Measurements from ENCODE around the gene DPF3.
A peak's percentile ranks its signal among the peaks of the same experiment; 100 is the strongest.

DPF3 gene

DNA sequence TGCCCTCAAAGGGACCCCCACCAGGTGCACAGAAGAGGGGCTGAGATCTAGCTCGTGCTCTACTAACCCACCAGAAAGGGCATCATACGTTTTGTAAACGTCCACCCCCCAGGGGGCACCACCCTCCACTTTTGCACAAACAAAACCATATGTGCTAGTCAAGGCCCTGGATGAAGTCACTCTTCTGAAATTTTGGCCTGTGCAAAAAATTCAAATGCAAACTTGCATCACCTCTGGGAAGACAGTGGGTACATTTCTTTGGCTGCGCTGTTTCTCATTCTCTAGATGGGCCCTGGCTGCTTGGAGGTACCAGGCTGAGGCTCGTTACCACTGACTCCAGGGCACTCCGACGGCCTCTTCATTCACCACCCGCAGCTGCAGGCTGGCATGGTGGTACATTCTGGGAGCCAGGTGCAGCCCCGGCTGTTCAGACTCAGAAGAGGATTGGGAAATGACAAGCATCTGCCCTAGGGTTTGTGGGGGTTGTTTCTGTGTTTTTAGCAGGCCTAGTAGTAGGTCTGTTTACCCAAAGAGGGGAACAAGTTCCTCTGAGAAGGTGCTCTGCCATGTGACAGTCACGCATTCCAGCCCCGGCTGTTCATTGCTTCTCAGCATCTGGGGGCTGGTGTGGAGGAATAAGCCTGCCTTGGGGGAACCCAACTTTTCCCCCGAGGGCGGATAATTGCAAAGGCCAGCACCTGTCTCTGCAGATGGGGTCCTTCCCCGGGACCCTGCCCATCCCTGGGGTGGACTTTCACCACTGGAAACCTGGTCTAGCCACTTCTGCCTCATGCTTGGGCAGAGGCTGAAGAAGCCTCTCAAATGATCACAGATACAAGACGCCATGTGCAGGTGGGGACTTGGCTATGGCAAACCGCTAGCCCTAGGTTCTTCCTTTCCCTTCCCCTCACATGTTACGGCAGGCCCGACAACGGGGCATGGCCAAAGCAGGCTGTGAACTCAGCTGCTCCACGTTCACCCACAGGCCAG is 147.6 kb downstream of the DPF3 start:
- TF ChIP-seq, protein P1, sequence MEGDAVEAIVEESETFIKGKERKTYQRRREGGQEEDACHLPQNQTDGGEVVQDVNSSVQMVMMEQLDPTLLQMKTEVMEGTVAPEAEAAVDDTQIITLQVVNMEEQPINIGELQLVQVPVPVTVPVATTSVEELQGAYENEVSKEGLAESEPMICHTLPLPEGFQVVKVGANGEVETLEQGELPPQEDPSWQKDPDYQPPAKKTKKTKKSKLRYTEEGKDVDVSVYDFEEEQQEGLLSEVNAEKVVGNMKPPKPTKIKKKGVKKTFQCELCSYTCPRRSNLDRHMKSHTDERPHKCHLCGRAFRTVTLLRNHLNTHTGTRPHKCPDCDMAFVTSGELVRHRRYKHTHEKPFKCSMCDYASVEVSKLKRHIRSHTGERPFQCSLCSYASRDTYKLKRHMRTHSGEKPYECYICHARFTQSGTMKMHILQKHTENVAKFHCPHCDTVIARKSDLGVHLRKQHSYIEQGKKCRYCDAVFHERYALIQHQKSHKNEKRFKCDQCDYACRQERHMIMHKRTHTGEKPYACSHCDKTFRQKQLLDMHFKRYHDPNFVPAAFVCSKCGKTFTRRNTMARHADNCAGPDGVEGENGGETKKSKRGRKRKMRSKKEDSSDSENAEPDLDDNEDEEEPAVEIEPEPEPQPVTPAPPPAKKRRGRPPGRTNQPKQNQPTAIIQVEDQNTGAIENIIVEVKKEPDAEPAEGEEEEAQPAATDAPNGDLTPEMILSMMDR (IDR thresholded peaks at IDR 0.05; ENCODE audit: low read depth, low read length, missing control alignments) = peak; percentile 33
- H3K4me3 ChIP-seq (ENCODE audit: low read depth, low read length) = no peak overlapping the region
- in situ Hi-C loops (cut with HindIII; ENCODE audit: low sequenced_read_pairs) = no loop called here
- peak; percentile 32 for DNase-seq (ENCODE audit: low read depth)

DNA sequence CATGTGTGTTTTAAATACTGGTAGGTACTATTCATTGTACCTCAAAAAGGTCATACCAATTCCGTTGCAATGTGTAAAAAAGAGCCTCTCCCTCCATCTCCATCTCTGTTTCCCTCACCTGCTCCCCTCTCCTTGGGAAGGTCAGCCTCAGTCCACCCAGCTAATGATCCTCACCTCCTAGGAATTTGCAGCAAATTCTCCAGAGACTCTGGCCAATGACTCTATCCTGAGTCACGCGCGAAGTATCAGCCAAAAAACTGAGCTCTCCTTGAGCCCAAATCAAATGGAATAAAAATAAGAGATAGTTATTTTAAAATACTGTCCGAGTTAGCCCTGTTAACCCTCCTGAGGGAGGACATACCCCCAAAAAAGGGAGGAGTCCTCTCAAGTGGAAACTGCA is 148.4 kb downstream of the DPF3 start:
- TF ChIP-seq, protein P1 (IDR thresholded peaks at IDR 0.05; ENCODE audit: low read depth, low read length, missing control alignments) = no peak
- in situ Hi-C loops (cut with HindIII; ENCODE audit: low sequenced_read_pairs) = no loop called here
- H3K4me3 ChIP-seq (ENCODE audit: low read depth, low read length) = no peak overlapping the region
- peak; percentile 74 for DNase-seq (ENCODE audit: low read depth)

DNA sequence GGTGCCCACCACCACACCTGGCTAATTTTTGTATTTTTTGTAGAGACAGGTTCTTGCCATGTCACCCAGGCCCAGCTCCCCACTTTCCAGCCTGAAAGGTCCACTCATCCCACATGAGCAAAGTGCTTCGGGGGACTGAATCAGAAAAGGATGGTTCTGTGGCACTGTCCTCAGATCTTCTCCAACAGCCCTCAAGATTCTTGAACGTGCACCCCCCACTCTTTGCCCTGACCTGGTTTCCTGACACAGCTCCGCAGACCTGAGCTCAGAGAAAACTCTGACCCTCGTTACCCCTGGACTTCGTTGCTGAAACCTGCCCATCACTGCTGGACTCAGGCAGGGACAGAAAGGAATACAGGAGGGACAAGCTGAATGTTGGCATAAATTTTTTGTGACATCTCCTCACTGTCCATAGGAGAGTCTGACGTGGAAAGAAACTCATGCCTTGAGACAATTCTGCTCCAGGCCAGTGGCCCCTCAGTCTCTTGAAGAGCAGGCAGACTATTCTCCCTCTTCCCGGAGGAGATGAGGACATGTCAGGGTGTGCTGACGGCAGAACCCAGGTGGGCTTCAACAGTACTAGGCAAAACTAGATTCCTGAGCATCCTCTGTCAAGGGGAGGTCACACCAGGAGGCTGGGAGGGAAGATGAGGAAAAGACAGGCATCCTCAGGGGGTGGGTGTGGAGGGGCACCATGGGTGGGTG is 149.3 kb downstream of the DPF3 start:
- DNase-seq (ENCODE audit: low read depth) = no peak
- TF ChIP-seq, protein P1 (IDR thresholded peaks at IDR 0.05; ENCODE audit: low read depth, low read length, missing control alignments) = no peak
- H3K4me3 ChIP-seq (ENCODE audit: low read depth, low read length) = no peak overlapping the region
- in situ Hi-C loops (cut with HindIII; ENCODE audit: low sequenced_read_pairs) = no loop called here

DNA sequence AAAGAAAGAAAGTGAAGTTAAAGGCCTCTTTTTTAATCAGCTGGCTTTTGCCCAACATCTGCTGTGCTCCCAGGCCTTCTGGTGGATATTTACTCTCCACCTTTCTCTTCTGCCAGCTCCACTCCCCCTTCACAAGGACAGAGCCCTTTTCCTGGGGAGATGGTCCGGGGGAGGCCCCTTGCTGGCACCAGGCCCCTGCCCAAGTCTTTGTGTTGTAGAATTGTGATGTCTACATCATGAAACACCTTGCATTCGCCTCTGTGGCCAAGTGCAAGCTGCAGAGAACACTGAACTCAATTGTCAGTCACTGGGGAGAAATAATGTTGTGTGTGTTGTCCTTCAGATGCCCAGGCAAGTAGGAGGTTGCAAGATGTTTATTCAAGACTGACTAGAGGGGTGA is 150.3 kb downstream of the DPF3 start:
- DNase-seq (ENCODE audit: low read depth) = no peak
- H3K4me3 ChIP-seq (ENCODE audit: low read depth, low read length) = no peak overlapping the region
- TF ChIP-seq, protein P1 (IDR thresholded peaks at IDR 0.05; ENCODE audit: low read depth, low read length, missing control alignments) = no peak
- in situ Hi-C loops (cut with HindIII; ENCODE audit: low sequenced_read_pairs) = no loop called here

DNA sequence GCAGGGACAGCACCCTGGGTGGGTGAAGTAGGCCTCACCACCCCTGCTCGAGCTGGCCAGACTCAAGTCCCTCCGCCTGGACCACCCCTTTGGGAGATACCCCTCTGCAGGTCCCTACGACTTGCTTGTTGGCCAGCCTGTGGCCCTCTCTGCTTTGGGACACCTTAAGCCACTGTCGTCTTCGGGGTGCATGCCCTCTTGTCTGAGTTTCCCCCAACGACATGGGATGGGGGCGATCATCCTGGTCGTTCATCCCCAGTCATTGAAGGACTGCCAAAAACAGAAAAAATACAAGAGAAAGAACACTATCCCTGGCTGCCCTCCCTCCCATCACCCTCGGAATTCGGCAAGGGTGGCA is 151.1 kb downstream of the DPF3 start:
- DNase-seq (ENCODE audit: low read depth) = no peak
- TF ChIP-seq, protein P1 (IDR thresholded peaks at IDR 0.05; ENCODE audit: low read depth, low read length, missing control alignments) = no peak
- no peak overlapping the region for H3K4me3 ChIP-seq (ENCODE audit: low read depth, low read length)
- in situ Hi-C loops (cut with HindIII; ENCODE audit: low sequenced_read_pairs) = no loop called here

DNA sequence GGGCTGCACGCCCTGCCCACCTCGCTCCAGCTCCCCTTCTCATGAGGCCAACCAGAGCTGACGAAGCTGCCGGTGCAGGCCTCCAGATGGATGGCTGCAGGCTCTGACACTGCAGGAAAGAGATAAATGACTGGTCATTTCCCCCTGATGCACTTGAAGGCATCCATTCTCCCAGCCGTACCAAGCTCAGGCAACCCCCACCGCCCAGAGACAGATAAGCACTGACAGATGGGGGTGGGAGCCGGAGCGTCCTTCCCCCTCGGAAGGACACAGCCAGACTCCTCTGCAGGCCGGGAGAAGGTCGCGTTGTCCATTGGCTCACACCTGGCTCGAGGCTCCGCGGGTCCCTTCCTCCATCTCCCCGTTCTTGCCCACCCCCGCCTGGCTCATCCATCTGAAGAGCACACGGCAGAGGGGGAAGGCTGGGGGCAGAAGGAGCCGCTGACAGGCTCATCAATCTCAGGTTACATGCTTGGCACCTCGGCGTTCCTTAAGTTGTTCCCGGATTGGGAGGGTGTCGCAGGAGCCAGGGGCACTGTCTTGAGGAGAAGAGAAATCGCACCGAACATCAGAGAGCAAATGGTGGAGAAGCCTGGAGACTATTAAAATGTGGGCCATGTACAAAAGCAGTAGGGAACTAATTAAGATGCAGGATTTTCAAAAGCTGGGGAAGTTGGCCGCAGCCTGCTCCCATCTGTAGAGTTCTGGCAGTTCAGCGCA is 151.6 kb downstream of the DPF3 start:
- H3K4me3 ChIP-seq (ENCODE audit: low read depth, low read length) = no peak overlapping the region
- TF ChIP-seq, protein P1 (IDR thresholded peaks at IDR 0.05; ENCODE audit: low read depth, low read length, missing control alignments) = no peak
- in situ Hi-C loops (cut with HindIII; ENCODE audit: low sequenced_read_pairs) = no loop called here
- no peak for DNase-seq (ENCODE audit: low read depth)
